ENCODE measurements around the gene LRRC8C.
A peak's percentile ranks its signal among the peaks of the same experiment; 100 is the strongest.

LRRC8C gene

GRCh38 chr1:89633248-89633799 is 404 bp downstream of the LRRC8C start:
- Histone ChIP-seq H3K36me3 (replicated peaks) (no peaks in the 10 kb centered on the region), H3K4me1 (peaks cover 12% of the 10 kb centered on the region), H3K9me3 (no peaks in the 10 kb centered on the region), H3K4me3 (peak overlapping the region; percentile 76), H3K27me3 (ENCODE audit: low read depth) (no peaks in the 10 kb centered on the region)
- in situ Hi-C loops (cut with MboI; ENCODE audit: low sequenced_read_pairs) = loop anchor here (5.0 to 25.0 kb wide), 2 partner anchors 129 to 354 kb away; partner anchors contain the start of gene ZNF326
- DNase-seq (ENCODE audit: low spot score in 2 of 2) = peak; percentile 47 to 72

- H3K27me3 ChIP-seq (ENCODE audit: low read depth) = no peaks in the 10 kb centered on the region
- no peaks in the 10 kb centered on the region for H3K9me3 ChIP-seq
- in situ Hi-C loops (cut with MboI; ENCODE audit: low sequenced_read_pairs) = loop anchor here (5.0 to 25.0 kb wide), 2 partner anchors 128 to 353 kb away; partner anchors contain the start of gene ZNF326
- no peaks in the 10 kb centered on the region for H3K36me3 ChIP-seq (replicated peaks)
- peak; percentile 23 to 48 for DNase-seq (ENCODE audit: low spot score in 2 of 2)
- H3K4me3 ChIP-seq = peak overlapping the region; percentile 76
- H3K4me1 ChIP-seq = peaks cover 12% of the 10 kb centered on the region
Measured at GRCh38 chr1:89633800-89634625, 1.1 kb downstream of the LRRC8C start.

GRCh38 chr1:89635825-89636815 is 3.2 kb downstream of the LRRC8C start:
- in situ Hi-C loops (cut with MboI; ENCODE audit: low sequenced_read_pairs) = loop anchor here (25.0 kb wide), 1 partner anchor 351 kb away; the partner anchor contains the start of gene ZNF326
- H3K36me3 ChIP-seq (replicated peaks) = no peaks in the 10 kb centered on the region
- H3K27me3 ChIP-seq (ENCODE audit: low read depth) = no peaks in the 10 kb centered on the region
- DNase-seq (ENCODE audit: low spot score in 2 of 2) = no peak
- no peak overlapping the region for H3K4me3 ChIP-seq
- peaks cover 12% of the 10 kb centered on the region for H3K4me1 ChIP-seq
- no peaks in the 10 kb centered on the region for H3K9me3 ChIP-seq

GRCh38 chr1:89637496-89637895 is 4.6 kb downstream of the LRRC8C start:
- Histone ChIP-seq H3K36me3 (replicated peaks) (no peaks in the 10 kb centered on the region), H3K9me3 (no peaks in the 10 kb centered on the region), H3K4me1 (peaks cover 14% of the 10 kb centered on the region), H3K27me3 (ENCODE audit: low read depth) (no peaks in the 10 kb centered on the region), H3K4me3 (no peak overlapping the region)
- no peak for DNase-seq (ENCODE audit: low spot score in 2 of 2)
- in situ Hi-C loops (cut with MboI; ENCODE audit: low sequenced_read_pairs) = loop anchor here (25.0 kb wide), 1 partner anchor 350 kb away; the partner anchor contains the start of gene ZNF326

GRCh38 chr1:89640440-89640839 is 7.5 kb downstream of the LRRC8C start:
- Histone ChIP-seq H3K27me3 (ENCODE audit: low read depth) (no peaks in the 10 kb centered on the region), H3K36me3 (replicated peaks) (no peaks in the 10 kb centered on the region), H3K4me1 (peaks cover 9% of the 10 kb centered on the region), H3K4me3 (no peak overlapping the region), H3K9me3 (no peaks in the 10 kb centered on the region)
- in situ Hi-C loops (cut with MboI; ENCODE audit: low sequenced_read_pairs) = loop anchor here (25.0 kb wide), 1 partner anchor 347 kb away; the partner anchor contains the start of gene ZNF326
- no peak for DNase-seq (ENCODE audit: low spot score in 2 of 2)

- Histone ChIP-seq H3K27me3 (ENCODE audit: low read depth) (no peaks in the 10 kb centered on the region), H3K4me1 (peaks cover 2% of the 10 kb centered on the region; the same call in 1 of the 2 replicates), H3K4me3 (no peak overlapping the region), H3K9me3 (no peaks in the 10 kb centered on the region), H3K36me3 (replicated peaks) (no peaks in the 10 kb centered on the region)
- no peak for DNase-seq (ENCODE audit: low spot score in 2 of 2)
- in situ Hi-C loops (cut with MboI; ENCODE audit: low sequenced_read_pairs) = loop anchor here (25.0 kb wide), 1 partner anchor 346 kb away; the partner anchor contains the start of gene ZNF326
Measured at GRCh38 chr1:89641781-89642180, 8.9 kb downstream of the LRRC8C start.

GRCh38 chr1:89643577-89643976 is 10.7 kb downstream of the LRRC8C start:
- DNase-seq (ENCODE audit: low spot score in 2 of 2) = no peak
- in situ Hi-C loops (cut with MboI; ENCODE audit: low sequenced_read_pairs) = loop anchor here (25.0 kb wide), 1 partner anchor 344 kb away; the partner anchor contains the start of gene ZNF326
- Histone ChIP-seq H3K4me3 (no peak overlapping the region), H3K4me1 (peaks cover 2% of the 10 kb centered on the region; the same call in 1 of the 2 replicates), H3K27me3 (ENCODE audit: low read depth) (no peaks in the 10 kb centered on the region), H3K36me3 (replicated peaks) (no peaks in the 10 kb centered on the region), H3K9me3 (no peaks in the 10 kb centered on the region)

GRCh38 chr1:89644119-89644814 is 11.3 kb downstream of the LRRC8C start:
- in situ Hi-C loops (cut with MboI; ENCODE audit: low sequenced_read_pairs) = loop anchor here (25.0 kb wide), 1 partner anchor 343 kb away; the partner anchor contains the start of gene ZNF326
- H3K4me3 ChIP-seq = no peak overlapping the region
- H3K4me1 ChIP-seq = peaks cover 2% of the 10 kb centered on the region
- no peaks in the 10 kb centered on the region for H3K9me3 ChIP-seq
- no peak for DNase-seq (ENCODE audit: low spot score in 2 of 2)
- no peaks in the 10 kb centered on the region for H3K36me3 ChIP-seq (replicated peaks)
- H3K27me3 ChIP-seq (ENCODE audit: low read depth) = no peaks in the 10 kb centered on the region

GRCh38 chr1:89646259-89646658 is 13.3 kb downstream of the LRRC8C start:
- DNase-seq (ENCODE audit: low spot score in 2 of 2) = no peak
- Histone ChIP-seq H3K36me3 (replicated peaks) (no peaks in the 10 kb centered on the region), H3K9me3 (no peaks in the 10 kb centered on the region), H3K4me3 (no peak overlapping the region), H3K27me3 (ENCODE audit: low read depth) (no peaks in the 10 kb centered on the region), H3K4me1 (peaks cover 2% of the 10 kb centered on the region)
- in situ Hi-C loops (cut with MboI; ENCODE audit: low sequenced_read_pairs) = loop anchor here (25.0 kb wide), 1 partner anchor 341 kb away; the partner anchor contains the start of gene ZNF326

GRCh38 chr1:89649783-89650182 is 16.9 kb downstream of the LRRC8C start:
- Histone ChIP-seq H3K4me1 (no peaks in the 10 kb centered on the region; the same call in 1 of the 2 replicates), H3K4me3 (no peak overlapping the region), H3K9me3 (no peaks in the 10 kb centered on the region), H3K27me3 (ENCODE audit: low read depth) (no peaks in the 10 kb centered on the region), H3K36me3 (replicated peaks) (no peaks in the 10 kb centered on the region)
- in situ Hi-C loops (cut with MboI; ENCODE audit: low sequenced_read_pairs) = loop anchor here (25.0 kb wide), 1 partner anchor 338 kb away; the partner anchor contains the start of gene ZNF326
- no peak for DNase-seq (ENCODE audit: low spot score in 2 of 2)

- in situ Hi-C loops (cut with MboI; ENCODE audit: low sequenced_read_pairs) = no loop called here
- Histone ChIP-seq H3K27me3 (ENCODE audit: low read depth) (no peaks in the 10 kb centered on the region), H3K4me3 (no peak overlapping the region), H3K4me1 (no peaks in the 10 kb centered on the region; the same call in 1 of the 2 replicates), H3K9me3 (no peaks in the 10 kb centered on the region), H3K36me3 (replicated peaks) (no peaks in the 10 kb centered on the region)
- no peak for DNase-seq (ENCODE audit: low spot score in 2 of 2)
Measured at GRCh38 chr1:89652373-89652772, 19.5 kb downstream of the LRRC8C start.

- in situ Hi-C loops (cut with MboI; ENCODE audit: low sequenced_read_pairs) = no loop called here
- no peaks in the 10 kb centered on the region for H3K27me3 ChIP-seq (ENCODE audit: low read depth)
- no peaks in the 10 kb centered on the region for H3K4me1 ChIP-seq
- DNase-seq (ENCODE audit: low spot score in 2 of 2) = no peak
- no peaks in the 10 kb centered on the region for H3K36me3 ChIP-seq (replicated peaks)
- H3K9me3 ChIP-seq = no peaks in the 10 kb centered on the region
- H3K4me3 ChIP-seq = no peak overlapping the region
Measured at GRCh38 chr1:89657886-89658285, 25.0 kb downstream of the LRRC8C start.
